KMS-11 (cell line): ENCODE data around the gene GPR162.

Experiments used
- H2AFZ ChIP-seq: fragments of 200-600 bp; sonication (generic); 2 replicates; pipeline ENCODE4 v1.6.1; 2016; ENCODE audit warnings: antibody characterized with exemption, mixed run types, low read depth
- H3K27ac ChIP-seq: fragments of 200-600 bp; sonication (generic); 2 replicates; pipeline ENCODE4 v1.6.1; 2016; ENCODE audit warnings: mild to moderate bottlenecking, mixed run types
- H3K27me3 ChIP-seq: fragments of 200-600 bp; sonication (generic); 2 replicates; pipeline ENCODE4 v1.6.1; 2017; ENCODE audit warnings: mild to moderate bottlenecking, low read depth, mixed run types, moderate library complexity; ENCODE audit not compliant: insufficient read depth
- H3K36me3 ChIP-seq: fragments of 200-600 bp; sonication (generic); 2 replicates; pipeline ENCODE4 v1.6.1; 2017; ENCODE audit warnings: mild to moderate bottlenecking, mixed run types; ENCODE audit not compliant: insufficient read depth
- H3K4me1 ChIP-seq: fragments of 200-600 bp; sonication (generic); 2 replicates; pipeline ENCODE4 v1.6.1; 2016; ENCODE audit warnings: mild to moderate bottlenecking, low read depth, mixed run types; ENCODE audit not compliant: poor library complexity, severe bottlenecking
- H3K4me2 ChIP-seq: fragments of 200-600 bp; sonication (generic); 2 replicates; pipeline ENCODE4 v1.7.0; 2016; ENCODE audit warnings: mild to moderate bottlenecking, mixed run types
- H3K4me3 ChIP-seq: fragments of 200-600 bp; sonication (generic); IDR thresholded peaks from 2 replicates; pipeline ENCODE4 v1.6.1; 2017; ENCODE audit warnings: low read depth, low read length, mixed read lengths; ENCODE audit not compliant: insufficient read depth
- H3K79me2 ChIP-seq: fragments of 200-600 bp; sonication (generic); 2 replicates; pipeline ENCODE4 v1.6.1; 2016; ENCODE audit warnings: low read depth, mixed run types; ENCODE audit not compliant: insufficient read depth
- H3K9ac ChIP-seq: fragments of 200-600 bp; sonication (generic); 2 replicates; pipeline ENCODE4 v1.6.1; 2016; ENCODE audit warnings: mild to moderate bottlenecking, mixed run types
- H4K20me1 ChIP-seq: fragments of 200-600 bp; sonication (generic); 2 replicates; pipeline ENCODE4 v1.6.1; 2016; ENCODE audit warnings: mild to moderate bottlenecking, mixed run types; ENCODE audit not compliant: insufficient read depth
- CTCF ChIP-seq: fragments of 200-600 bp; sonication (generic); conservative IDR thresholded peaks from 2 replicates; pipeline ENCODE4 v1.6.1; 2017; ENCODE audit warnings: low read depth, mild to moderate bottlenecking, antibody characterized with exemption, low read length, moderate library complexity, mixed read lengths

The GPR162 gene

DNA sequence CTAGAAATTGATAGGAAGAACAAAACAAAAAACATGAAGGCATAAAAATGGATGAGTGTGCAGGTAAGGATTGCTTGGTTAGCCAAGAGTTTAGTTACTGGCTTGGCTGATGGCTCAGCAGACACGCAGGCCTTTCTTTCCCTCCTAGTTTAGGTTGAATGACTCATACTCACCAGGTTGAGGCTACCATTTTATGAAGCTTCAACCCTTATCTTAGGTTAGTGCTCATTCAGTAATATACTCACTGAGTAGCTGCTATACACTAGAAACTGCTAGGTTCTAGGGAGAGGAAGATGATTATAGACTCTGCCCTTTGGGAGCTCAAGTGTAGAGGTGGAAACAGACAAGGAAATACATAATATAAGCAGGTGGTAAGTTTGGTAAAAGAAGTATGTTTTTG, 12.6 kb downstream of the GPR162 start:
- no peaks in the 10 kb centered on the region for H3K36me3 ChIP-seq
- H4K20me1 ChIP-seq: no peaks in the 10 kb centered on the region
- H3K27ac ChIP-seq: no peak overlapping the region
- no peaks in the 10 kb centered on the region for H3K79me2 ChIP-seq
- H3K4me2 ChIP-seq: no peak overlapping the region
- TF ChIP-seq CTCF: no peak
- no peak overlapping the region for H2AFZ ChIP-seq
- H3K4me3 ChIP-seq: no peak overlapping the region
- peaks cover 46% of the 10 kb centered on the region for H3K27me3 ChIP-seq
- H3K9ac ChIP-seq: no peak overlapping the region
- H3K4me1 ChIP-seq: no peaks in the 10 kb centered on the region

- Histone ChIP-seq H3K27ac (no peak overlapping the region), H3K27me3 (peaks cover 41% of the 10 kb centered on the region), H3K4me3 (no peak overlapping the region), H3K4me1 (peaks cover 5% of the 10 kb centered on the region), H3K9ac (no peak overlapping the region), H3K79me2 (no peaks in the 10 kb centered on the region), H2AFZ (no peak overlapping the region), H3K36me3 (no peaks in the 10 kb centered on the region), H3K4me2 (no peak overlapping the region), H4K20me1 (no peaks in the 10 kb centered on the region)
- TF ChIP-seq CTCF: no peak
These were observed 13.3 kb downstream of the GPR162 start for GRCh38 chr12:6834873-6835272.

GRCh38 chr12:6836851-6837250, 15.2 kb downstream of the GPR162 start:
- H3K36me3 ChIP-seq: no peaks in the 10 kb centered on the region
- no peak overlapping the region for H3K9ac ChIP-seq
- peaks cover 10% of the 10 kb centered on the region for H3K4me1 ChIP-seq
- peaks cover 23% of the 10 kb centered on the region; the same call in 1 of the 2 replicates for H3K27me3 ChIP-seq
- no peak for TF ChIP-seq CTCF
- H3K79me2 ChIP-seq: no peaks in the 10 kb centered on the region
- no peak overlapping the region for H3K4me2 ChIP-seq
- no peaks in the 10 kb centered on the region for H4K20me1 ChIP-seq
- no peak overlapping the region for H3K27ac ChIP-seq
- no peak overlapping the region for H2AFZ ChIP-seq
- no peak overlapping the region for H3K4me3 ChIP-seq

DNA sequence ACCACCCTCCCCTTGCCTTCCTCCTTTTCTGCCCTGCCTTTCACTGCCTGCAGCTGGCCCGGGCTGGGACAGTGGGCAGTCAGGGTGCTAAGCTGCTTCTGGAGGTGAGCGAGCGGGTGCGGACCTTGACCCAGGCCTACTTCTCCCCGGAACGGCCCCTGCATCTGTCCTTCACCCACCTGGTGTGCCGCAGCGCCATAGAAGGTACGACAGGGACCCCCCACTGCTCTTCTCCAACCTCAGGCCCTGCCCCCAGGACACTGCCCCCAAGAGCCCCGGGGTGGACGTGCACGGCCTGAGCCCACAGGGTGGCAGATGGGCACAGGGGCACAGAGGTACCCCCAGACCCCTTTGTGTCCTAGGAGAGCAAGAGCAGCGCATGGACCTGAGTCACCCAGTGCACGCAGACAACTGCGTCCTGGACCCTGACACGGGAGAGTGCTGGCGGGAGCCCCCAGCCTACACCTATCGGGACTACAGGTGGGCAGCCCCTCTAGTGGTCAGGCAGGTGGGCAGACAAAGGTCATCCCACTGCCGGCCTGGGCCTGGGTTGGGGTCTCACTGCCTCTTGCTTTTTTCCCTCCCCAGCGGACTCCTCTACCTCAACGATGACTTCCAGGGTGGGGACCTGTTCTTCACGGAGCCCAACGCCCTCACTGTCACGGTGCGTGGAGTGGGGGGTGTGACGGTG, 15.9 kb downstream of the GPR162 start:
- H2AFZ ChIP-seq: no peak overlapping the region
- H4K20me1 ChIP-seq: no peaks in the 10 kb centered on the region
- peaks cover 10% of the 10 kb centered on the region for H3K4me1 ChIP-seq
- no peak overlapping the region for H3K4me2 ChIP-seq
- no peak overlapping the region for H3K27ac ChIP-seq
- no peaks in the 10 kb centered on the region for H3K36me3 ChIP-seq
- H3K4me3 ChIP-seq: no peak overlapping the region
- TF ChIP-seq CTCF: no peak
- no peaks in the 10 kb centered on the region for H3K79me2 ChIP-seq
- no peak overlapping the region for H3K9ac ChIP-seq
- H3K27me3 ChIP-seq: peaks cover 17% of the 10 kb centered on the region; the same call in 1 of the 2 replicates
